DMS153 treated with DMSO at 0.1 percent for 48 hours (cell line): Measurements from ENCODE around the gene UBD.

Experiments used
- DNase-seq: peaks from one replicate; lab custom pipeline; 2025; ENCODE audit not compliant: unreplicated experiment; lab: John Stamatoyannopoulos, UW

The UBD gene

DNA sequence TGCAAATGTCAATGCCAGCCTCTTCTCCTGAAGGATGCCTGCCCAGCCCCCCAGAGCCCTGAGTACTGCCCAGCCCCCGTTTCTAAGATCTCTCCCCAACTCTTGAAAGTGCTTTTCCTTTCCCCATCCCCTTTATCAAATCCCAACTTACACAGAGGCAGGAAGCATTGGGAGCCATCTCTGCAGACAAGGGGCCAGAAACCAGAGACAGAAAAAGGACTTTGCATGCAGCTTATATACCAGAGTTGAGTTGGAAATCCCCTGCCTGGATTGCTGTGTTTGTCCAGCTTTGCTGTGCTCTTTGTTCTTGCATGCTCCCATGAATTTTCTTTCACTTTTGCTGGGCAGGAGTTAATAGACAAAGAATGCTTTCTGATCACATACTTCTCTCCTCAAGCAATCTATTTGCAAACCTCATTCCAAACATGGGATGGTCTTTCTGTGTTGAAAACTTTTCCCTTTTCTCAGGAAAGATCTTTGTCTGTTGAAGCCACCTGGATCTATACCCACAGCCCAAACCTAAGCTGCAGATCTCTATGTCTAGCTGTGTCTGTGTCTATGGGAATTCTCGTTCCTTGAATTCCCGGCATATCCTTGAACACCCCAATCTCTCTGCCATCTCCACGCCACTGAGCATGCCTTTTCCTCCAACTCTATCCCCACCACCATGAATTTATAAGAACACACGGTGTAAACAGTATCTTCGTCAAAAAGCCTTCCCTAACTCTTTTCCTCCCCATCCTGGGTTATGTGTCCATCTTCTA, at the start of gene UBD:
TSS of gene UBD (minus strand) at position 209 of the 764 bp plus-strand sequence. CDS start at position 178, 31 bp downstream.
- DNase-seq, result no peak

DNA sequence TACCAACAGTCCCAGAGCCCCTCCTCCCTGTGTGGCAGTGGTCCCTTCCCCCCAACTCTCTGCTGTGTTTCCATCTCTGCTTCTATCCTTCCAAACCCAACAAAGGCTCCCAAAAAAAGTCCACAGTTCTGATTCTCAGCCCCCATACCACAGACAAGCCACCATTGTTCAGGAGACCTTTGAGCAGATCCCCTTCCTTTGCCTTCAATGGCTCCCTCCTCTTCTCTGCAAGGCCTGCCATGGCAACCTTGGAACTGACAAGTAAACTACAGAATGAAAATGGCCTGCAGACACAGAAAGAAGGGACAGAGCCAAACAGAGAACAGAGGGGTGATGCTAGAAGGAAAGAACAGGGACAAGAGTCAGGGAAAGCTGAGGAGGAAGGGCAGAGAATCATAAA, 48.6 kb upstream of the UBD start:
- no peak for DNase-seq

DNA sequence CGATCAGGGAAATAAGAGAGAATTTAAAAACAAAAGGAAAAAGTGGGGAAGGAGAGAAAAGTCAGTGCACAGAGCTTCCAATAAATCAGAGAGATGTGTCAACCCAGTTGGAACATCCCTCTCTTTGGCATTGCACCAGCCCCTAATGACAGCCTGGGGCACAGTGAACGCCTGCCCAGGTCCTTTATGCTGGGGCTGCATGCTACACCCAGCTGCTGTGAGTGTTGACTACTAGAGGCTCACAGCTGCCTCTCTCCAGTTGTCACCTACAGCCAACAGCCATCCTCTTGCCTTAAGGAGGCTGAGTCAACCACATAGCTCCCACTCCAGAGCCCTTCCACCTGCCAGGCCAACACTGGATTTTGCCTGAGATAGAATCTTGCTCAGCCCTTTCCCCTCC, 44.4 kb upstream of the UBD start:
- DNase-seq, result no peak

DNA sequence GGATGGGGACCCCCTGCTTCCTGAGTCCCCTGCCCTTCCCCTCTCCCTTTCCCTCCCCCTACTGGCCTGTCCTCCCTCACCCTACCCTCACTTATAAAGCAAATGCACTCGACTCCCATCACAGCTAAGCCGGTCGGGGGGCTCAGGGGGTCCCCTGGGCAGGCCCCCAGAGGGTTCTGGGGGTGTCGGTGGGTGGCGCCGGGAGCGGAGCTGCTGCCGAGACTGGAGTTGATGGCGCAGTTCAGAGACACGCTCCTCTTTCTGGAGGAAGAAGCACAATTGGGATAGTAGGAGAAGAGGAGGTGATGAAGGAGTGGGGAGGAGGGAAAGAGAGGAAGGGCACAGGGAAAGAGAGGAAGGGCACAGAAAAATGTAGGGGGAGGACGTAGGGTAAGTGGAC, 43.9 kb upstream of the UBD start:
- DNase-seq, result no peak

DNA sequence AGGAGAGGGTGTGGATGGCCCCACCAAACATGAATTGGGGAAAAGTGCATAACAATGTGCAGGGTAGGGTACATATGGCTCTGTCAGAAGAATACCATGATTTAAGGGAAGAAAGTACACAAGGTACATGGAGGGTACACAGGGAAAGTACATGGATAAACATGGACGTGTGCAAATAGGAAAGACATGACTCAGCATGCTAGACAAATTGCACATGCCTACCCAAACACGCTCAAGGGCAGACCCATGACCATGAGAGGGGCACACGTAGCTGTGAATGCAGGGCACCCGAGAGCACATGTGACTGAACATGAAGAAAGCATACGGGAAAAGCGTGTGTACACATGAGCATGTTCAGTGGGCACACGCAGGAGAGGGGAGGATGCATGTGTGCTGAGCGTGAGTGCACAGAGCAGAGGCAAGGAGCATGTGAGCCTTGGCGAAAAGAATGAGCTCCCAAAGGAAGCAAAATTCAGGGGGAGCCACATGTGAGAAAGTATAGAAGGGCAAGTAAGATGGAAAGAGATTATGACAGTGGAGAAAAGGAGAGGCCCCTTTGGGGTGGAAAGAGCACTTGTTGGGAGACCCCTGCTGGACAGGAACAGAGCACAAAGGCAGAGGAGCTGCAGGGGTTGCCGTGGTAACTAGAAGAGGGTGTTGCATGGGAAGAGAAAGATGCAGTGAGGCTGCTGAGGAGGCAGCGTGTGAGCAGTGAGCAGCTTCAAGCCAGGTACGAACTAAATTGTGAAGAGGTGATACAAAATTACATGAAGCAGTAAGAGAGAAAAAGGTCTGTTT, 43.2 kb upstream of the UBD start:
- no peak for DNase-seq

DNA sequence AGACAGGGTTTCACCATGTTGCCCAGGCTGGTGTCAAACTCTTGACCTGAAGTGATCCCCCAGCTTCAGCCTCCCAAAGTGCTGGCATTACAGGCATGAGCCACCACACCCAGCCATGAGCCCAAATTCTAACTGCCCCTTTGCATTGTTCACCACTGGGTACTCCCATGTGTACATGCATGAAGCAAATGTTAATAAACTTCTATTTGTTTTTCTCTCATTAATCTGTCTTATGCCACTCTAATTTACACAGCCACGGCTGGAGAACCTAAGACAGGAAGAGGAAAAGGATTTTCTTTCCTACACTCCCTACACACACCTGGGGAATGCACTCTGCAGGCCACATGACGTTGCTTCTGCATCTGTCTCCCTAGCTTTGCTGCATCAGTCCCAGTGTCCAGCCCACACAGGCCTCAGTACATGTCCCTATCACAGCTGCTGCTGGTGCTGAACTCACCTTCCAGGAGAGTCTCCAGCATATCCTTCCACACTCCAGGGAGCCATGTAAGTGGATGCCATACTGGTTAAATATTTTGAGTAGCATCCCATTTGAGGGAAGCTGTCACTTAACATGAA, 38.7 kb upstream of the UBD start:
- DNase-seq, result no peak

DNA sequence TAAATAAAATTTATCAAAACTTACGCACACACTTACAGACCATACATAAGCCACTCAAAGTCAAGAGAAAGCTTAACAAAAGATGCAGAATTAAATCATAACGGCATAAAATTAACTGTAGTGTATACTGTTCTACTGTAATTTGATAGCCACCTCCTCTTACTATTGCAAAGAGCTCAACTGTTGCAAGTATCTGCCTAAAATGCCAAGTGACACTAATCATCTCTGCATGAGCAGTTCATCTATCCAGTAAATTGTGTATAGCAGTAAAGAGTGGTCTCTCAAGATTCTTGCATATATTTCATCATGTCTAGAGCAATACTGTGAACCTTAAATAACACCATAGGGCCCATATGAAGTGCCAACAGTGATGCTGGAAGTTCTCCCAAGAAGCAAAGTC, 37.7 kb upstream of the UBD start:
- no peak for DNase-seq

DNA sequence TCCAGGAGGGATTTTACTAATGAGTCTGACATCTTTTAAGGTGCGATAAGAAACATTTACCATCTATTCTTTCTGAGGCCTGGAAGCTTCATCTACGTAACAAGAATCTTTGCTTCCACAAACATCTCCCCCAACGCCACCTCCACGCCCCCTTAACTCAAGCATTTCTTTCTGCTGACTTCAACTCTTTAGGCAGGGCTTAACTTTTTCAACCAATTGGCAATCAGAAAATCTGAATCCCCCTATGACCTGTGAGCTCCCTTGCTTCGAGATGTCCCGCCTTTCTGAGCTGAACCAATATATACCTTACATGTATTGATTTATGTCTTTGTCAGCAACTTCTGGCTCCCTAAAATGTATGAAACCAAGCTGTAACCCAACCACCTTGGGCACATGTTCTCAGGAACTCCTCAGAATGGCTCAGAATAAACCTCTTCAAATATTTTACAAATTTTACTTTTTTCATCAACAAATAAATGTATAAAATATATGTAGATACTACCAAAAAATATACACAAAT, 36.9 kb upstream of the UBD start:
- no peak for DNase-seq

DNA sequence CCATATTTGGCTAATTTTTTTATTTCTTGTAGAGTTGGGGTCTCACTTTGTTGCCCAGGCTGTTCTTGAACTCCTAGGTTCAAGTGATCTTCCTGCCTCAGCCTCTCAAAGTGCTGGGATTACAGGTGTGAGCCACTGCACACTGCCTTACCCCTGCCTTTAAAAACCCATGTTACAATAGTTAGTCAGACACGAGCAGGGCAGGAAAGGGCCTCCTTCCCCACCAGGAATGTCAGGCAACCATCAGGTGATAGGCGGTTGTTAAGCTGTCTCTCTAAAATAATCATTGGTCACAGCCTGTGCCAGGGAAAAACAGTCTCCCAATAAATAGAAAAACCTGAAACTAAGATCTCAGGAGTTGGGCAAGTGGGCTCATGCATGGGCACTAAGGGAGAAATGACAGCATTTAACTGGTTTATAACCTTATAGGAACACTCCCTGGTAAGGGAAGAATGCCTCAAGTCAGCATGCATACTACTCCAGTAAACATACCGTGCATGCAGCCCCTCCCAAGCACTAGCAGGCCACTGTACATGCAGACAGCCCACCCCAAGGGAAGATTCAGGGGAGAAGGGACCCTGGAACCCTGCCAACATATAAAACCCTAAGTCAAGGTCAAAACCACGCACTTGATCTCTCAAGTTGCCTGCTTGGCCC, 33.8 kb upstream of the UBD start:
- DNase-seq, result no peak

DNA sequence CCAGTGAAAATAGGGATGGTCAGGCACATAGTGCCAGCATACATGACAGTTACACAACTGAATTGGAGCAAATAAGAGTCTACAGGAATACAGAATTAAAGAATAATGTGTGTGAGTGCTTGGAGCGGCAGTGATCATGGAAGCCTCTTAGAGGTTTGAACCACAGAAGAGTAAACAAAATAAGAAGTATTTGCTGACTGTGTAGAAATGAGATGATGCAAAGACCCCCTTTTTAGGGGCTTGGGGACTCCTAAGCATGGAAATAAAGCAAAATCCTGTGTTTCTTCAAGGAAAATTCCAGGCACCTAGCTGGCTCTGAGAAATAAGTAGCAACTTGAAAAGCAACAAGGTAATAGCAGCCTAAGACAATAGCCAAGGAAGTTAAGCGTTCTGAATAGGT, 32.1 kb upstream of the UBD start:
- no peak for DNase-seq

DNA sequence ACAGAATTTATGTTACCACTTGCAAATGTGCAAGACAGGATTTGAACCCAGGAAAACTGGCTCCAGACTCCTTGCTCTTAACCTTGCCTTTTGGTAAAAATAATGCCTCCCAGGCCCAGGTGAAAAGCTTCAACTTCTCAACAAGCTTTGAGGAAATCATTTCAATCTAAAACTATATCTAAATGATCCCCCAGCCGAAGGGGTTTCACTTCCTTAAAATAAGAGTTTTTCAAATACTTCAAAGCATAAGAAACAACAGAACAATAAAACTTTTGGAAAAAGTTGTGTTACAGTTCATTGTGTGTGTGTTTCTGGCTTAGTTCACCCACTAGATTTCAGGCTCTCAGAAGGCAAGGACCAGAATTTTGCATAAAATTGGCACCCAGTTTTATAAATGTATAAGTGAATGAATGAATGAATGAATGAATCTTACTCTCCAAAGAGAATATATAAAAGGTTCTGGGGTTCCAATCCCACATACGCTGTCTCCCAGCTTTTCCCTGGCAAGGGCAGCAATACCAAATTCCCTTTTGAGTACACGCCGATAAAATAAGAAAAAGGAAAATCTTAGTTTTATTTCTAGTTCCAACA, 30.8 kb upstream of the UBD start:
- DNase-seq, result no peak

DNA sequence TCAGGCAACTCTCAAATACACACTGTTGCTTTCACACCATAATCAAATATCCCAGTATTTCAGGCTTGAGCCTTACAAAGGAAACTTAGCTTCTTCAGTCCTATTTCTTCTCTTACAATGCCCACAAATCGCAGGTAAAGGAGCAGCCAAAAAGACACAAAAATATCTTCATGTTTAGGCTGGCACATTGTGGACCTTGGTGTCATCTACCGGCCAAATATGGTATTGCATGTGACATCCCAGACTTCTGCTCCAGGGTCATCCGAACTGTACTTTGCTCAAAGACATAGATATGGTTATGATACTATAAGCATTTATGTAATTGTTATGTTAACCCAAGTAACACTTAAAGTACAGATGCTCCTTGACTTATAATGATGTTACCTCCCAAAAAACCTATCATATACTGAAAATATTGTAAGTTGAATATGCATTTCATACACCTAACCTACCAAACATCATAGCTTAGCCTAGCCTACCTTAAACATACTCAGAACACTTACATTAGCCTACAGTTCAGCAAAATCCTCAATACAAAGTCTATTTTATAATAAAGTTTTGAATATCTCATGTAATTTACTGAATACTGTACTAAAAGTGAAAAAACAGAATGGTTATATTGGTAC, 30.0 kb upstream of the UBD start:
- DNase-seq, result peak; percentile 13

DNA sequence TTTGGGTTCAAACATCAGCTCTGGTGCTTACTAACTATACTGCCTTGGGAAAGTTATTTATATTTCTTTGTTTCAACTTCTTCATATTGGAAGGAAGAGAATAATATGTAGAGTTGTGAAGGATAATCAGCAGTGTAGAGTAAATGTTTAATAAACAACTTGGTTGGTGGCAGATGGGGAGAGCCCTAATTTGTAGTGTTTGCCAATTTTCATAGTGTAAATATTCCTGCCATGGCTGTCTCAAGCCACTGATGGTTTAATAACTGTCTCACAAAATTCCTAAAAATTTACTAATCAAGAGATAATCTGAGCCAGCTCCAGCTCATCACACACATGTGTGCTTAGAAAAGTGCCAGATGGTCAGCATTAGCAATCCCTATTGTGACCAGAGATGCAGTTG, 25.3 kb upstream of the UBD start, which contains the start of gene OR2H2:
TSS of gene OR2H2 (plus strand) at position 301 of the 400 bp plus-strand sequence. CDS start 2,824 bp downstream, outside the sequence.
- no peak for DNase-seq

DNA sequence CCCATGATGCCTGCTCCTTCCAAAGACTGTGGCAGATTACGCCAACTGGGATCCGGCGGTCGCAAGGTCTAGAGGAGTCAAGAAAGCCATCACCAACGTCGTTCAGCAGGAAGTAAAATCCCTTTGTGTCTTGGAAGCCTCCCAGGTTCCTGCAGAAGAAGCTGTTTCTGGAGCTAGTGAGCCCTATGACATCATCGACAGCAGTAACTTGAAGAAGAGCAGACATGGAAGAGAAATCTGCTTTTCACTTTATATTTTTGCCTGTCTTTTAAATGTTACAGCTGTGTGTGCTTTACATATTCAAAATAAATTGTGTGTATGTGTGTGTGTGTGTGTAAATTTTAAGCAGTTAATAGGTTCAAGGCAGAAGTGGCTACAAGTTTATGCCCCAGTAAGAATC, 18.0 kb upstream of the UBD start:
- DNase-seq, result no peak

DNA sequence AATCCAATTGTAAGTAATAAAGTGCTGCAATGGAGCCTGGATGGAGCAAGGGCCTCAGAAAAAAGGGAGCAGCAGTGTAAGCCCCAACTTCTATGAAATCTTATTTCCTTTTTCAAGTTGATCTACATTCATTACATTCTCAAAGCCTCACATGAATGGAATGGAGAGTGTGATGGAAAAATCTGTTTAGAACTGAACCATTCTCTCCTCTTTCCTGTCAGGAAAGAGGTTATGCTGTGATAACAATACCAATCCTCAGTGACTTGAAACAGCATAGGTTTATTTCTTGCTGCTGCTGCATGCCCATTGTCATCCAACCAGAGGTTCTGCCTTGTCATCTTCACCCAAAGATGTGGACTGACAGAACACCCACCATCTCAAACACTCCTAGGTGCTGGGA, 16.5 kb upstream of the UBD start:
- DNase-seq, result no peak

DNA sequence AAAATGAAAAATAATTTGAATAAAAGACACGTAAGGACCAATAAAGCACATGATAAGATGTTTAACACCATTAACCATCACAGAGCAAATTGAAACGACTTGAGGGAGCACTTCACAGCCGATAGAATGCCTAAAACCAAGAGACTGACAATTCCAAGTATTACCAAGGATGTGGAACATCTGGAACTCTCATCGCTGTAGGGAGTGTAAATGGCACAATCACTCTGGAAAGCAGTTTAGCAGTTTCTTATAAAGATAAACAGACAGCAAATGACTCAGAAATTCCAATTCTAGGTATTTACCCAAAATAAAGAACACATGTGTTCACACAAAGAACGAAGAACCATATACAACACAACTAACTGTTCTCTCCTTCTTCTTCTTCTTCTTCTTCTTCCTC, 8.5 kb upstream of the UBD start:
- DNase-seq, result no peak

DNA sequence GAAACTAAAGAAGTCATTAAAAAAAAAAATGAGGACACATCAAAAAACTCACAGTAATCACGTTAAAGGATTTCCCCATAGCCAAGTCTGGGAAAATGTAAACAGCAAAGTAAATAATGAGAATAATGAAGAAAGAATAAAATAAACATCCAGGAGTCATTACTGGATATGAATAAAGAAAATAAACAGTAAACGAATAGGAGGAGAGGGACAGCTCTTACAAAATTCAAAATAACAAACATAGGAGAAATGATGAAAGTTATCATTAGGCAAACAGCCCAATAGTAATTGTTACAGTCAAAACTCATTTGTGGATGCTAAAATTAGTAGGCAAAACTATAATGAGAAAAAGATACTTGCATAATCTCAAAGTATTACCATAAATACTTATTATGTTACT, 8.0 kb upstream of the UBD start:
- DNase-seq, result no peak

DNA sequence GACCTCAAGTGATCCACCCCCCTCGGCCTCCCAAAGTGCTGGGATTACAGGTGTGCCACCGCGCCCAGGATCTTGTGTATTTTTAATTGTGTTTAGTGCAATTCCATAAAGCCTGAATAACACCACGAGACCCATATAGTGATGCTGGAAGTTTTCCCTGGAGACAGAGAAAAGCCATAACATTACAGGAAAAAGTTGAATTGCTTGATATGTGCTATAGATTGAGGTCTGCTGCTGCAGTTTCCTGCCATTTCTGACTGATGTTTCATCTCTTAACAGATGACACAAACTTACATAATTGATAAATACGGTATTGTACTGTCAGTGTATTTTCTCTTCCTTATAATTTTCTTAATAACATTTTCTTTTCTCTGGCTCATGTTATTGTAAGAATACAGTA, 7.3 kb upstream of the UBD start:
- no peak for DNase-seq

DNA sequence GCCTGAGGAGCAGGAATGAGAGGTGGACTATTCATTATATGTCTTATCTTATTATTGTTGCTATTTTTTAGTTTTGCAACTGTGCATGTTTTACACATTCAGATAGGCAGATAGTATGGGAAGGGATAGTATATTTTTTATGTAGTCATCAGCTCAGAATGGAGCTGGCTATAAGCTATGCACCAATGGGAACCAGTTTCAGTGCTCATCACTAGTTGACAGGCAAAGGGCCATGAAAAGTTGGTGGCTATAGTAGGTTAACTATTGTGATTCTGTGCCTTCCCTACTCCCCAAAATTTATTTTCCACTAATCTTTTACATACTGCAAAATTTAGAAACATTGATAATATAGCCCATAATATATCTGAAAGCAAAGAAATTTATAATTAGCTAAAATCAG, 5.3 kb upstream of the UBD start:
- DNase-seq, result no peak

DNA sequence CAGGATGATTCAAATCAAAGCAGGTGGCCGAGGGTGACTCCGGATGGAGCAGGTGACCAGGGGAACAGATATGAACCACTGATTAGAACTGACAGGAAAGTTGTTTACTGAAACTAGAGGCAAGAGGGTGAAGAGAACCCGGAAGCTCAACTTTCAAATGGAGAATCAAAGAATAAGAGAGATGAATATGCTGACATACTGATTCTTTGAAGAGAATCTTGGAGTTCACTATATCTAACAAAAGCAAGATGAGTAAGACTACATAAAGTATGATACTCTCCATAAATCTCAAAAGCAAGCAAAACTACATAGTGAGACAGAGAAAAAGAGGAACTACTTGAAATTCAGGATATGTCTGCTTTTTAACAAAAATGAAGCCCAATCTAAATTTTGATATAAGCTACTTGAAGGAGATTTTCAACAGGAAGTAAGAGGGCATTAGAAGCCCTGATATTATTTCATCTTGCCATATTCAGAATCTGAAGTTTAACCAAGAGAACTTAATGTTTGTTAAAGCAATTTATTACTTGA, 4.0 kb upstream of the UBD start:
- DNase-seq, result no peak
